22Rv1 (cell line): ENCODE results near the gene ATP8B3.

Source experiments
- ZFX ChIP-seq: fragments of 450-650 bp; IDR thresholded peaks from 2 replicates; pipeline ENCODE4 v1.6.1; 2017; ENCODE audit warnings: antibody characterized with exemption, borderline replicate concordance
- TF ChIP-seq, protein P1 (sequence below): fragments of 450-650 bp; IDR thresholded peaks from 2 replicates; pipeline ENCODE4 v1.5.1; 2017; ENCODE audit warnings: mild to moderate bottlenecking

DNA sequence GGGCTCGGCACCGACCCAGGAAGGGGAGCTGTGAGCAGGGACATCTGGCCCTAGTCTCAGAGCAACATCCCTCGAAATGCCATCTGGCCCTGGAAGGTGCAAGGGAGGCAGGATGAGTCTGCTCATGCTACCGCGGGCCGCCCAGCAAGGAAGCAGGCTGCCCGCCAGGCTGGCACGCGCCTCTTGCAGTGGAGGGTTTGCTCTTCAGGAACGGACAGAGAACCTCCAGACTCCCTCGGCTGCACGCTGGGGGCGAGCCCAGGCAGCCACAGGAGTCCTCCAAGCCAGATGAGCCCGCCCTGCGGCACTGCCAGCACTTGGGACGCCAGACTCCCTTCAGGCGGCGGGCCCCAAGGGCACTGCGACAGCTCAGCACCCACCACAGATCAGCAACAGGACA is 10.1 kb upstream of the ATP8B3 start:
- TF ChIP-seq, protein P1, sequence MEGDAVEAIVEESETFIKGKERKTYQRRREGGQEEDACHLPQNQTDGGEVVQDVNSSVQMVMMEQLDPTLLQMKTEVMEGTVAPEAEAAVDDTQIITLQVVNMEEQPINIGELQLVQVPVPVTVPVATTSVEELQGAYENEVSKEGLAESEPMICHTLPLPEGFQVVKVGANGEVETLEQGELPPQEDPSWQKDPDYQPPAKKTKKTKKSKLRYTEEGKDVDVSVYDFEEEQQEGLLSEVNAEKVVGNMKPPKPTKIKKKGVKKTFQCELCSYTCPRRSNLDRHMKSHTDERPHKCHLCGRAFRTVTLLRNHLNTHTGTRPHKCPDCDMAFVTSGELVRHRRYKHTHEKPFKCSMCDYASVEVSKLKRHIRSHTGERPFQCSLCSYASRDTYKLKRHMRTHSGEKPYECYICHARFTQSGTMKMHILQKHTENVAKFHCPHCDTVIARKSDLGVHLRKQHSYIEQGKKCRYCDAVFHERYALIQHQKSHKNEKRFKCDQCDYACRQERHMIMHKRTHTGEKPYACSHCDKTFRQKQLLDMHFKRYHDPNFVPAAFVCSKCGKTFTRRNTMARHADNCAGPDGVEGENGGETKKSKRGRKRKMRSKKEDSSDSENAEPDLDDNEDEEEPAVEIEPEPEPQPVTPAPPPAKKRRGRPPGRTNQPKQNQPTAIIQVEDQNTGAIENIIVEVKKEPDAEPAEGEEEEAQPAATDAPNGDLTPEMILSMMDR, result no peak
- TF ChIP-seq ZFX, result no peak
